B cell (primary cell): Measurements from ENCODE around the gene ENTREP3.

Experiments
- EZH2 ChIP-seq: IDR thresholded peaks from 2 replicates; pipeline ENCODE4 v1.6.1; 2012; ENCODE audit warnings: borderline replicate concordance, low read depth, mild to moderate bottlenecking, moderate library complexity, low read length; ENCODE audit not compliant: insufficient read depth, poor library complexity, severe bottlenecking
- TF ChIP-seq, protein P1 (sequence below): fragments of 200-600 bp; IDR thresholded peaks from one replicate; pipeline ENCODE4 v1.8.0; 2022; ENCODE audit warnings: antibody characterized with exemption, mild to moderate bottlenecking

DNA sequence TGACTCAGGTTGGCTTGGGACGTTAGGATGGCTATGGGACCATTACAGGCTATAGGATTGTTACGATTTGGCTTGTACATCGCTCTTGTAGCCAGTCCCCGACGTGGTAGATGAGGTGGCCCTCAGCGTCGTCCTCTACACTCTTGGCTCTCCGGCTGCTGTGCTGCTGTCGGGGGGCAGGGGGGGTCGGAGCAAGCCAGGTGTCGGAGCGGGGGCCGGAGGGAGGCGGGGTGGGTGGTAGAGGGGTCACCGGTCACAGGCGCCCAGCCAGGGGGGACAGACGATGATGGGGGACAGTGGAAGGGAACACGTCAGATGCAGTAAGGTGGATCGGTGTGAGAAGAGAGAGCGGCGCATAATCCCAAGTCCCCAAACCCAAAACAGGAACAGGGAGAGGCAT, 13.3 kb upstream of the ENTREP3 start:
- TF ChIP-seq, protein P1, sequence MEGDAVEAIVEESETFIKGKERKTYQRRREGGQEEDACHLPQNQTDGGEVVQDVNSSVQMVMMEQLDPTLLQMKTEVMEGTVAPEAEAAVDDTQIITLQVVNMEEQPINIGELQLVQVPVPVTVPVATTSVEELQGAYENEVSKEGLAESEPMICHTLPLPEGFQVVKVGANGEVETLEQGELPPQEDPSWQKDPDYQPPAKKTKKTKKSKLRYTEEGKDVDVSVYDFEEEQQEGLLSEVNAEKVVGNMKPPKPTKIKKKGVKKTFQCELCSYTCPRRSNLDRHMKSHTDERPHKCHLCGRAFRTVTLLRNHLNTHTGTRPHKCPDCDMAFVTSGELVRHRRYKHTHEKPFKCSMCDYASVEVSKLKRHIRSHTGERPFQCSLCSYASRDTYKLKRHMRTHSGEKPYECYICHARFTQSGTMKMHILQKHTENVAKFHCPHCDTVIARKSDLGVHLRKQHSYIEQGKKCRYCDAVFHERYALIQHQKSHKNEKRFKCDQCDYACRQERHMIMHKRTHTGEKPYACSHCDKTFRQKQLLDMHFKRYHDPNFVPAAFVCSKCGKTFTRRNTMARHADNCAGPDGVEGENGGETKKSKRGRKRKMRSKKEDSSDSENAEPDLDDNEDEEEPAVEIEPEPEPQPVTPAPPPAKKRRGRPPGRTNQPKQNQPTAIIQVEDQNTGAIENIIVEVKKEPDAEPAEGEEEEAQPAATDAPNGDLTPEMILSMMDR, result no peak
- TF ChIP-seq EZH2, result no peak
